ENCODE measurements around the gene DUSP7.

Gene DUSP7

GRCh38 chr3:52085681-52086282, 29.4 kb upstream of the DUSP7 start:
- Histone ChIP-seq H3K79me2 (ENCODE audit: control insufficient read depth, insufficient read depth, low read length, unreplicated experiment) (no peaks in the 10 kb centered on the region), H3K4me1 (ENCODE audit: control insufficient read depth, insufficient read depth, low read length, unreplicated experiment) (peaks cover 41% of the 10 kb centered on the region), H3K4me3 (ENCODE audit: low read depth, low read length) (no peak overlapping the region)

GRCh38 chr3:52084954-52085680, 28.7 kb upstream of the DUSP7 start:
- no peaks in the 10 kb centered on the region for H3K27me3 ChIP-seq (ENCODE audit: insufficient read depth, low read length)
- H3K79me2 ChIP-seq (ENCODE audit: control insufficient read depth, insufficient read depth, low read length, unreplicated experiment), result no peaks in the 10 kb centered on the region
- no peak overlapping the region for H2AFZ ChIP-seq (ENCODE audit: low read length, unreplicated experiment)
- peaks cover 35% of the 10 kb centered on the region for H3K4me1 ChIP-seq (ENCODE audit: control insufficient read depth, insufficient read depth, low read length, unreplicated experiment)
- no peak overlapping the region for H3K27ac ChIP-seq (ENCODE audit: low read depth, low read length)
- no peak overlapping the region for H3K4me3 ChIP-seq (ENCODE audit: low read depth, low read length)
- no peaks in the 10 kb centered on the region for H3K36me3 ChIP-seq (ENCODE audit: insufficient read depth, low read length)

More at GRCh38 chr3:52085681-52086282, 29.4 kb upstream of the DUSP7 start:
- H3K27ac ChIP-seq (ENCODE audit: low read depth, low read length), result no peak overlapping the region
- H3K27me3 ChIP-seq (ENCODE audit: insufficient read depth, low read length), result no peaks in the 10 kb centered on the region
- no peak overlapping the region for H2AFZ ChIP-seq (ENCODE audit: low read length, unreplicated experiment)
- no peaks in the 10 kb centered on the region for H3K36me3 ChIP-seq (ENCODE audit: insufficient read depth, low read length)

- Histone ChIP-seq H3K4me3 (ENCODE audit: low read depth, low read length) (no peak overlapping the region), H3K36me3 (ENCODE audit: insufficient read depth, low read length) (no peaks in the 10 kb centered on the region), H3K4me1 (ENCODE audit: control insufficient read depth, insufficient read depth, low read length, unreplicated experiment) (peaks cover 27% of the 10 kb centered on the region), H2AFZ (ENCODE audit: low read length, unreplicated experiment) (no peak overlapping the region), H3K27me3 (ENCODE audit: insufficient read depth, low read length) (no peaks in the 10 kb centered on the region), H3K79me2 (ENCODE audit: control insufficient read depth, insufficient read depth, low read length, unreplicated experiment) (no peaks in the 10 kb centered on the region), H3K27ac (ENCODE audit: low read depth, low read length) (no peak overlapping the region)
These were observed 28.0 kb upstream of the DUSP7 start for GRCh38 chr3:52084216-52084945.

GRCh38 chr3:52083556-52084087, 27.3 kb upstream of the DUSP7 start:
- H3K4me3 ChIP-seq (ENCODE audit: low read depth, low read length), result no peak overlapping the region
- no peak overlapping the region for H3K27ac ChIP-seq (ENCODE audit: low read depth, low read length)
- no peaks in the 10 kb centered on the region for H3K79me2 ChIP-seq (ENCODE audit: control insufficient read depth, insufficient read depth, low read length, unreplicated experiment)
- peaks cover 20% of the 10 kb centered on the region for H3K4me1 ChIP-seq (ENCODE audit: control insufficient read depth, insufficient read depth, low read length, unreplicated experiment)
- H2AFZ ChIP-seq (ENCODE audit: low read length, unreplicated experiment), result no peak overlapping the region
- no peaks in the 10 kb centered on the region for H3K36me3 ChIP-seq (ENCODE audit: insufficient read depth, low read length)
- no peaks in the 10 kb centered on the region for H3K27me3 ChIP-seq (ENCODE audit: insufficient read depth, low read length)

- H3K4me3 ChIP-seq (ENCODE audit: low read depth, low read length), result no peak overlapping the region
- H3K4me1 ChIP-seq (ENCODE audit: control insufficient read depth, insufficient read depth, low read length, unreplicated experiment), result peaks cover 13% of the 10 kb centered on the region
- no peaks in the 10 kb centered on the region for H3K27me3 ChIP-seq (ENCODE audit: insufficient read depth, low read length)
- H3K36me3 ChIP-seq (ENCODE audit: insufficient read depth, low read length), result no peaks in the 10 kb centered on the region
- no peak overlapping the region for H3K27ac ChIP-seq (ENCODE audit: low read depth, low read length)
- no peak overlapping the region for H2AFZ ChIP-seq (ENCODE audit: low read length, unreplicated experiment)
- no peaks in the 10 kb centered on the region for H3K79me2 ChIP-seq (ENCODE audit: control insufficient read depth, insufficient read depth, low read length, unreplicated experiment)
These were observed 26.6 kb upstream of the DUSP7 start for GRCh38 chr3:52082951-52083350.

- no peaks in the 10 kb centered on the region for H3K36me3 ChIP-seq (ENCODE audit: insufficient read depth, low read length)
- no peaks in the 10 kb centered on the region for H3K79me2 ChIP-seq (ENCODE audit: control insufficient read depth, insufficient read depth, low read length, unreplicated experiment)
- no peaks in the 10 kb centered on the region for H3K27me3 ChIP-seq (ENCODE audit: insufficient read depth, low read length)
- H3K27ac ChIP-seq (ENCODE audit: low read depth, low read length), result no peak overlapping the region
- no peak overlapping the region for H2AFZ ChIP-seq (ENCODE audit: low read length, unreplicated experiment)
- H3K4me1 ChIP-seq (ENCODE audit: control insufficient read depth, insufficient read depth, low read length, unreplicated experiment), result no peaks in the 10 kb centered on the region
- no peak overlapping the region for H3K4me3 ChIP-seq (ENCODE audit: low read depth, low read length)
These were observed 24.7 kb upstream of the DUSP7 start for GRCh38 chr3:52080830-52081719.

GRCh38 chr3:52079958-52080357, 23.6 kb upstream of the DUSP7 start:
- H3K27ac ChIP-seq (ENCODE audit: low read depth, low read length), result no peak overlapping the region
- no peaks in the 10 kb centered on the region for H3K36me3 ChIP-seq (ENCODE audit: insufficient read depth, low read length)
- H3K4me1 ChIP-seq (ENCODE audit: control insufficient read depth, insufficient read depth, low read length, unreplicated experiment), result no peaks in the 10 kb centered on the region
- no peak overlapping the region for H3K4me3 ChIP-seq (ENCODE audit: low read depth, low read length)
- no peaks in the 10 kb centered on the region for H3K27me3 ChIP-seq (ENCODE audit: insufficient read depth, low read length)
- no peak overlapping the region for H2AFZ ChIP-seq (ENCODE audit: low read length, unreplicated experiment)
- no peaks in the 10 kb centered on the region for H3K79me2 ChIP-seq (ENCODE audit: control insufficient read depth, insufficient read depth, low read length, unreplicated experiment)

GRCh38 chr3:52078781-52079560, 22.6 kb upstream of the DUSP7 start:
- Histone ChIP-seq H3K36me3 (ENCODE audit: insufficient read depth, low read length) (no peaks in the 10 kb centered on the region), H3K27ac (ENCODE audit: low read depth, low read length) (no peak overlapping the region), H3K4me3 (ENCODE audit: low read depth, low read length) (no peak overlapping the region)

GRCh38 chr3:52077925-52078324, 21.6 kb upstream of the DUSP7 start:
- H2AFZ ChIP-seq (ENCODE audit: low read length, unreplicated experiment), result no peak overlapping the region
- no peaks in the 10 kb centered on the region for H3K4me1 ChIP-seq (ENCODE audit: control insufficient read depth, insufficient read depth, low read length, unreplicated experiment)
- H3K27me3 ChIP-seq (ENCODE audit: insufficient read depth, low read length), result no peaks in the 10 kb centered on the region
- no peaks in the 10 kb centered on the region for H3K36me3 ChIP-seq (ENCODE audit: insufficient read depth, low read length)
- no peak overlapping the region for H3K27ac ChIP-seq (ENCODE audit: low read depth, low read length)
- no peak overlapping the region for H3K4me3 ChIP-seq (ENCODE audit: low read depth, low read length)
- no peaks in the 10 kb centered on the region for H3K79me2 ChIP-seq (ENCODE audit: control insufficient read depth, insufficient read depth, low read length, unreplicated experiment)

More at GRCh38 chr3:52078781-52079560, 22.6 kb upstream of the DUSP7 start:
- Histone ChIP-seq H3K27me3 (ENCODE audit: insufficient read depth, low read length) (no peaks in the 10 kb centered on the region), H3K4me1 (ENCODE audit: control insufficient read depth, insufficient read depth, low read length, unreplicated experiment) (no peaks in the 10 kb centered on the region), H2AFZ (ENCODE audit: low read length, unreplicated experiment) (no peak overlapping the region), H3K79me2 (ENCODE audit: control insufficient read depth, insufficient read depth, low read length, unreplicated experiment) (no peaks in the 10 kb centered on the region)

All from ACC112 (cell line).